ENCODE data around the gene FMNL3. TPM values are rescaled to one million over a fixed set of nuclear protein-coding genes. Genes with fewer than 3 reads are reported as not detected.

Gene FMNL3
- total and polyA plus RNA-seq, 2 of the 13 experiments (the other 11 are each of a cell fraction or from before 2014, with no cell fraction given) = 0.44 to 1.1 TPM

GRCh38 chr12:49707128-49707811 lies at the start of gene FMNL3 (continued):
- TF ChIP-seq CREB3 (CRISPR knock-in tag; IDR thresholded peaks at IDR 0.05) (peak; percentile 94; the same call in 1 of the 2 replicates), ZFP82 (CRISPR knock-in tag; IDR thresholded peaks at IDR 0.05; ENCODE audit: borderline replicate concordance) (no peak), ZNF713 (CRISPR knock-in tag; IDR thresholded peaks at IDR 0.05) (0 out of 2 replicates have a peak, but pooled peaks have one; percentile 52), KLF15 (CRISPR knock-in tag; IDR thresholded peaks at IDR 0.05; ENCODE audit: borderline replicate concordance) (peak; percentile 91), ZFP90 (CRISPR knock-in tag; IDR thresholded peaks at IDR 0.05; ENCODE audit: borderline replicate concordance) (no peak; the same call in 1 of the 2 replicates), ZNF253 (CRISPR knock-in tag; IDR thresholded peaks at IDR 0.05; ENCODE audit: borderline replicate concordance) (no peak), HCFC1 (IDR thresholded peaks at IDR 0.05; ENCODE audit: low read depth, low read length) (no peak), CSRNP1 (CRISPR knock-in tag; IDR thresholded peaks at IDR 0.05) (peak; percentile 91; the same call in 1 of the 2 replicates), MAF1 (CRISPR knock-in tag; IDR thresholded peaks at IDR 0.05; ENCODE audit: borderline replicate concordance) (peak; percentile 36; the same call in 1 of the 2 replicates), SALL2 (CRISPR knock-in tag; IDR thresholded peaks at IDR 0.05) (peak; percentile 86), ISL2 (CRISPR knock-in tag; IDR thresholded peaks at IDR 0.05) (peak; percentile 58), ZMAT3 (CRISPR knock-in tag; conservative IDR thresholded peaks at IDR 0.05) (peak; percentile 94)
- TF ChIP-seq, protein P1, sequence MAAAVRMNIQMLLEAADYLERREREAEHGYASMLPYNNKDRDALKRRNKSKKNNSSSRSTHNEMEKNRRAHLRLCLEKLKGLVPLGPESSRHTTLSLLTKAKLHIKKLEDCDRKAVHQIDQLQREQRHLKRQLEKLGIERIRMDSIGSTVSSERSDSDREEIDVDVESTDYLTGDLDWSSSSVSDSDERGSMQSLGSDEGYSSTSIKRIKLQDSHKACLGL (CRISPR knock-in tag; IDR thresholded peaks at IDR 0.05) = peak; percentile 64; the same call in 1 of the 2 replicates
- TF ChIP-seq, protein P2, sequence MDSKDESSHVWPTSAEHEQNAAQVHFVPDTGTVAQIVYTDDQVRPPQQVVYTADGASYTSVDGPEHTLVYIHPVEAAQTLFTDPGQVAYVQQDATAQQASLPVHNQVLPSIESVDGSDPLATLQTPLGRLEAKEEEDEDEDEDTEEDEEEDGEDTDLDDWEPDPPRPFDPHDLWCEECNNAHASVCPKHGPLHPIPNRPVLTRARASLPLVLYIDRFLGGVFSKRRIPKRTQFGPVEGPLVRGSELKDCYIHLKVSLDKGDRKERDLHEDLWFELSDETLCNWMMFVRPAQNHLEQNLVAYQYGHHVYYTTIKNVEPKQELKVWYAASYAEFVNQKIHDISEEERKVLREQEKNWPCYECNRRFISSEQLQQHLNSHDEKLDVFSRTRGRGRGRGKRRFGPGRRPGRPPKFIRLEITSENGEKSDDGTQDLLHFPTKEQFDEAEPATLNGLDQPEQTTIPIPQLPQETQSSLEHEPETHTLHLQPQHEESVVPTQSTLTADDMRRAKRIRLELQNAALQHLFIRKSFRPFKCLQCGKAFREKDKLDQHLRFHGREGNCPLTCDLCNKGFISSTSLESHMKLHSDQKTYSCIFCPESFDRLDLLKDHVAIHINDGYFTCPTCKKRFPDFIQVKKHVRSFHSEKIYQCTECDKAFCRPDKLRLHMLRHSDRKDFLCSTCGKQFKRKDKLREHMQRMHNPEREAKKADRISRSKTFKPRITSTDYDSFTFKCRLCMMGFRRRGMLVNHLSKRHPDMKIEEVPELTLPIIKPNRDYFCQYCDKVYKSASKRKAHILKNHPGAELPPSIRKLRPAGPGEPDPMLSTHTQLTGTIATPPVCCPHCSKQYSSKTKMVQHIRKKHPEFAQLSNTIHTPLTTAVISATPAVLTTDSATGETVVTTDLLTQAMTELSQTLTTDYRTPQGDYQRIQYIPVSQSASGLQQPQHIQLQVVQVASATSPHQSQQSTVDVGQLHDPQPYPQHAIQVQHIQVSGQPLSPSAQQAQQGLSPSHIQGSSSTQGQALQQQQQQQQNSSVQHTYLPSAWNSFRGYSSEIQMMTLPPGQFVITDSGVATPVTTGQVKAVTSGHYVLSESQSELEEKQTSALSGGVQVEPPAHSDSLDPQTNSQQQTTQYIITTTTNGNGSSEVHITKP (CRISPR knock-in tag; IDR thresholded peaks at IDR 0.05; ENCODE audit: low read depth) = no peak
- TF ChIP-seq, protein P3, sequence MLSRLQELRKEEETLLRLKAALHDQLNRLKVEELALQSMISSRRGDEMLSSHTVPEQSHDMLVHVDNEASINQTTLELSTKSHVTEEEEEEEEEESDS (CRISPR knock-in tag; IDR thresholded peaks at IDR 0.05; ENCODE audit: borderline replicate concordance) = no peak
- TF ChIP-seq, protein P4, sequence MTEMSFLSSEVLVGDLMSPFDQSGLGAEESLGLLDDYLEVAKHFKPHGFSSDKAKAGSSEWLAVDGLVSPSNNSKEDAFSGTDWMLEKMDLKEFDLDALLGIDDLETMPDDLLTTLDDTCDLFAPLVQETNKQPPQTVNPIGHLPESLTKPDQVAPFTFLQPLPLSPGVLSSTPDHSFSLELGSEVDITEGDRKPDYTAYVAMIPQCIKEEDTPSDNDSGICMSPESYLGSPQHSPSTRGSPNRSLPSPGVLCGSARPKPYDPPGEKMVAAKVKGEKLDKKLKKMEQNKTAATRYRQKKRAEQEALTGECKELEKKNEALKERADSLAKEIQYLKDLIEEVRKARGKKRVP (CRISPR knock-in tag; IDR thresholded peaks at IDR 0.05) = peak in 1 of 2 experiments; percentile 72; a peak in 2 of 4 replicates
- TF ChIP-seq, protein P5, sequence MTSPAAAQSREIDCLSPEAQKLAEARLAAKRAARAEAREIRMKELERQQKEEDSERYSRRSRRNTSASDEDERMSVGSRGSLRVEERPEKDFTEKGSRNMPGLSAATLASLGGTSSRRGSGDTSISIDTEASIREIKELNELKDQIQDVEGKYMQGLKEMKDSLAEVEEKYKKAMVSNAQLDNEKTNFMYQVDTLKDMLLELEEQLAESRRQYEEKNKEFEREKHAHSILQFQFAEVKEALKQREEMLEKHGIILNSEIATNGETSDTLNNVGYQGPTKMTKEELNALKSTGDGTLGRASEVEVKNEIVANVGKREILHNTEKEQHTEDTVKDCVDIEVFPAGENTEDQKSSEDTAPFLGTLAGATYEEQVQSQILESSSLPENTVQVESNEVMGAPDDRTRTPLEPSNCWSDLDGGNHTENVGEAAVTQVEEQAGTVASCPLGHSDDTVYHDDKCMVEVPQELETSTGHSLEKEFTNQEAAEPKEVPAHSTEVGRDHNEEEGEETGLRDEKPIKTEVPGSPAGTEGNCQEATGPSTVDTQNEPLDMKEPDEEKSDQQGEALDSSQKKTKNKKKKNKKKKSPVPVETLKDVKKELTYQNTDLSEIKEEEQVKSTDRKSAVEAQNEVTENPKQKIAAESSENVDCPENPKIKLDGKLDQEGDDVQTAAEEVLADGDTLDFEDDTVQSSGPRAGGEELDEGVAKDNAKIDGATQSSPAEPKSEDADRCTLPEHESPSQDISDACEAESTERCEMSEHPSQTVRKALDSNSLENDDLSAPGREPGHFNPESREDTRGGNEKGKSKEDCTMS (CRISPR knock-in tag; conservative IDR thresholded peaks at IDR 0.05) = no peak
